Panc1 (cell line): ENCODE measurements around the gene NPAS2. TPM values are rescaled to one million over a fixed set of nuclear protein-coding genes. Genes with fewer than 3 reads are reported as not detected.

Experiments
- ATAC-seq: fragments of 200-7000 bp; cut with Tn5 transposase; 2 replicates; pipeline ENCODE4 v1.9.1; 2020; ENCODE audit warnings: mild to moderate bottlenecking, moderate library complexity
- BruUV-seq: library from RNA; stranded (reverse); fragments of 400-500 nt; replicated peaks from 2 replicates; lab custom pipeline; 2021; lab: Mats Ljungman, UMichigan
- CTCF ChIA-PET: fragments of 300-600 bp; sonication (Branson Sonifier 250); formaldehyde crosslinking; loops from one replicate; lab custom pipeline; 2022; ENCODE audit warnings: antibody characterized with exemption; lab: Charles Lee
- POLR2A ChIA-PET: fragments of 300-600 bp; sonication (Branson Sonifier 250); formaldehyde crosslinking; loops from one replicate; lab custom pipeline; 2022; ENCODE audit warnings: antibody characterized with exemption; lab: Charles Lee
- DNase-seq: peaks from one replicate; pipeline ENCODE4 v3.0.0-alpha.2; 2010; ENCODE audit warnings: low read depth, low spot score
- H3K27ac ChIP-seq: 2 replicates; pipeline ENCODE4 v1.5.1; 2011; ENCODE audit warnings: mild to moderate bottlenecking, low read length, inconsistent platforms
- H3K27me3 ChIP-seq: fragments of 200-500 bp; sonication (Bioruptor generic); 2 replicates; pipeline ENCODE4 v1.6.0; 2014; ENCODE audit warnings: low read length, inconsistent platforms; ENCODE audit not compliant: control insufficient read depth, insufficient read depth
- H3K36me3 ChIP-seq: fragments of 200-500 bp; sonication (Bioruptor generic); 2 replicates; pipeline ENCODE4 v1.5.1; 2014; ENCODE audit warnings: inconsistent platforms, mild to moderate bottlenecking, low read length, moderate library complexity; ENCODE audit not compliant: control insufficient read depth, insufficient read depth
- H3K4me1 ChIP-seq: 2 replicates; pipeline ENCODE4 v1.5.1; 2011; ENCODE audit warnings: inconsistent platforms, mild to moderate bottlenecking, low read length, moderate library complexity; ENCODE audit not compliant: control insufficient read depth, insufficient read depth
- H3K4me3 ChIP-seq, 2 experiments: 2 replicates each; pipeline ENCODE4 v1.5.1; 2011 to 2012; ENCODE audit warnings: low read depth in 2 of 2, low read length in 2 of 2, mild to moderate bottlenecking in 2 of 2, inconsistent platforms in 1 of 2, moderate library complexity in 1 of 2
- H3K9me3 ChIP-seq: fragments of 200-500 bp; sonication (Bioruptor generic); 2 replicates; pipeline ENCODE4 v1.5.1; 2014; ENCODE audit warnings: low read depth, mild to moderate bottlenecking, inconsistent platforms, low read length, moderate library complexity; ENCODE audit not compliant: control insufficient read depth, insufficient read depth
- POLR2AphosphoS5 ChIP-seq: IDR thresholded peaks from 2 replicates; pipeline ENCODE4 v1.6.1; 2012; ENCODE audit warnings: mild to moderate bottlenecking, low read depth, low read length, moderate library complexity
- SIN3A ChIP-seq: IDR thresholded peaks from 2 replicates; pipeline ENCODE4 v1.6.1; 2012; ENCODE audit warnings: low read depth, mild to moderate bottlenecking, low read length, moderate library complexity, borderline replicate concordance; ENCODE audit not compliant: insufficient read depth
- TCF7L2 ChIP-seq: IDR thresholded peaks from 2 replicates; pipeline ENCODE4 v1.6.1; 2011; ENCODE audit warnings: mild to moderate bottlenecking, low read depth, low read length, inconsistent platforms
- in situ Hi-C: cut with HindIII; loops from 2 replicates; pipeline ENCODE4 v1.10.0; 2016; ENCODE audit warnings: low sequenced_read_pairs, low pct_unique_long_range_greater_than_20kb
- intact Hi-C: fragments of 100-400 bp; cut with micrococcal nuclease; formaldehyde crosslinking; loops from one replicate; pipeline ENCODE4 v1.10.0; 2022; ENCODE audit not compliant: unreplicated experiment
- total RNA-seq: library from RNA; stranded (reverse); gene quantifications from one replicate; pipeline ENCODE4 v1.2.1, GENCODE V29; 2021; ENCODE audit not compliant: unreplicated experiment
- TF ChIP-seq, protein P1 (sequence below), 2 experiments: IDR thresholded peaks; 2 replicates each; pipeline ENCODE4 v1.6.1; 2011 to 2012; ENCODE audit warnings: low read depth in 2 of 2, control low read depth in 1 of 2, low read length in 1 of 2, mild to moderate bottlenecking in 1 of 2, moderate library complexity in 1 of 2; ENCODE audit not compliant: insufficient read depth in 1 of 2
- TF ChIP-seq, protein P2 (sequence below): fragments of 450-650 bp; IDR thresholded peaks from 2 replicates; pipeline ENCODE4 v1.5.1; 2017; ENCODE audit warnings: mild to moderate bottlenecking

Gene NPAS2
- total RNA-seq, 1 experiment from 2014 or later, result 72.8 TPM

DNA sequence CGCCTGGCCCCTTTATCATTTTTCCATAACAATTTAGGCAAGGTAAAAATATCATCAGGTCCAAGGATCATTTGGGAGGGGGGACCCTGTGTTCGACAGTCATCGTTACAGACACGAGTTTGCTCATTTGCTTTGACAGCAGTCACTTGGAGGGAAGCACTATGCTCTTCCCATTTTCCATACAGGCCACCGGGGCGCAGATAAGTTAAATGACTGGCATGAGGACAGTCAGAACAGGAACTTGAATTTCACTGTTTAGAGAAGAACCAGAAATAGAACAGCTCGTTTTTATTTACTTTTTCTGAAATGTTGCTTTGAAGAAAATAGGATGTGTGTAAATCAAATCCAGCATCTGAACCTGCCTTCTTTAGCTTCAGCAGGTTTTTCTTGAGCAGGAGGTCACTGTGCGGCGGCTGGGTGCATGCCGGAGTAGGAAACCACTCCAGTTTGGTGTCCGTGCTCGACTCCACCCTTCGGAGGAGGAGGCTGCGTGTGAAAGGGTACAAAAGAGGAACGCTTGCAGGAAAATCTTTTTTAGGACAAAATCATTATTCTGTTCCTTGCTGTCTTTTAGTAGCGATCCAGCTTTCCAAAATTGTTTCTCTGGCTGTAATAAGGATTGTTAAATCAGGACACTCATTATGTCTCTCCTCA lies 15.2 kb downstream of the NPAS2 start:
- ATAC-seq, result no peak
- in situ Hi-C loops, result no loop called here
- Histone ChIP-seq H3K27ac (no peak overlapping the region), H3K27me3 (no peaks in the 10 kb centered on the region), H3K9me3 (no peaks in the 10 kb centered on the region), H3K4me3 (no peak overlapping the region), H3K4me1 (peaks cover 22% of the 10 kb centered on the region), H3K36me3 (no peaks in the 10 kb centered on the region)
- TF ChIP-seq, protein P1, sequence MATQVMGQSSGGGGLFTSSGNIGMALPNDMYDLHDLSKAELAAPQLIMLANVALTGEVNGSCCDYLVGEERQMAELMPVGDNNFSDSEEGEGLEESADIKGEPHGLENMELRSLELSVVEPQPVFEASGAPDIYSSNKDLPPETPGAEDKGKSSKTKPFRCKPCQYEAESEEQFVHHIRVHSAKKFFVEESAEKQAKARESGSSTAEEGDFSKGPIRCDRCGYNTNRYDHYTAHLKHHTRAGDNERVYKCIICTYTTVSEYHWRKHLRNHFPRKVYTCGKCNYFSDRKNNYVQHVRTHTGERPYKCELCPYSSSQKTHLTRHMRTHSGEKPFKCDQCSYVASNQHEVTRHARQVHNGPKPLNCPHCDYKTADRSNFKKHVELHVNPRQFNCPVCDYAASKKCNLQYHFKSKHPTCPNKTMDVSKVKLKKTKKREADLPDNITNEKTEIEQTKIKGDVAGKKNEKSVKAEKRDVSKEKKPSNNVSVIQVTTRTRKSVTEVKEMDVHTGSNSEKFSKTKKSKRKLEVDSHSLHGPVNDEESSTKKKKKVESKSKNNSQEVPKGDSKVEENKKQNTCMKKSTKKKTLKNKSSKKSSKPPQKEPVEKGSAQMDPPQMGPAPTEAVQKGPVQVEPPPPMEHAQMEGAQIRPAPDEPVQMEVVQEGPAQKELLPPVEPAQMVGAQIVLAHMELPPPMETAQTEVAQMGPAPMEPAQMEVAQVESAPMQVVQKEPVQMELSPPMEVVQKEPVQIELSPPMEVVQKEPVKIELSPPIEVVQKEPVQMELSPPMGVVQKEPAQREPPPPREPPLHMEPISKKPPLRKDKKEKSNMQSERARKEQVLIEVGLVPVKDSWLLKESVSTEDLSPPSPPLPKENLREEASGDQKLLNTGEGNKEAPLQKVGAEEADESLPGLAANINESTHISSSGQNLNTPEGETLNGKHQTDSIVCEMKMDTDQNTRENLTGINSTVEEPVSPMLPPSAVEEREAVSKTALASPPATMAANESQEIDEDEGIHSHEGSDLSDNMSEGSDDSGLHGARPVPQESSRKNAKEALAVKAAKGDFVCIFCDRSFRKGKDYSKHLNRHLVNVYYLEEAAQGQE (IDR thresholded peaks at IDR 0.05; ENCODE audit: insufficient read depth in 1 of 2, low read depth in 2 of 2, low read length in 1 of 2), result no peak
- TF ChIP-seq POLR2AphosphoS5, result no peak
- TF ChIP-seq, protein P2, sequence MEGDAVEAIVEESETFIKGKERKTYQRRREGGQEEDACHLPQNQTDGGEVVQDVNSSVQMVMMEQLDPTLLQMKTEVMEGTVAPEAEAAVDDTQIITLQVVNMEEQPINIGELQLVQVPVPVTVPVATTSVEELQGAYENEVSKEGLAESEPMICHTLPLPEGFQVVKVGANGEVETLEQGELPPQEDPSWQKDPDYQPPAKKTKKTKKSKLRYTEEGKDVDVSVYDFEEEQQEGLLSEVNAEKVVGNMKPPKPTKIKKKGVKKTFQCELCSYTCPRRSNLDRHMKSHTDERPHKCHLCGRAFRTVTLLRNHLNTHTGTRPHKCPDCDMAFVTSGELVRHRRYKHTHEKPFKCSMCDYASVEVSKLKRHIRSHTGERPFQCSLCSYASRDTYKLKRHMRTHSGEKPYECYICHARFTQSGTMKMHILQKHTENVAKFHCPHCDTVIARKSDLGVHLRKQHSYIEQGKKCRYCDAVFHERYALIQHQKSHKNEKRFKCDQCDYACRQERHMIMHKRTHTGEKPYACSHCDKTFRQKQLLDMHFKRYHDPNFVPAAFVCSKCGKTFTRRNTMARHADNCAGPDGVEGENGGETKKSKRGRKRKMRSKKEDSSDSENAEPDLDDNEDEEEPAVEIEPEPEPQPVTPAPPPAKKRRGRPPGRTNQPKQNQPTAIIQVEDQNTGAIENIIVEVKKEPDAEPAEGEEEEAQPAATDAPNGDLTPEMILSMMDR, result no peak
- ChIA-PET POLR2A (no interaction called here), CTCF (no interaction called here)
- no peak for DNase-seq
- no TSS peak for BruUV-seq
- intact Hi-C loops, result no loop called here

DNA sequence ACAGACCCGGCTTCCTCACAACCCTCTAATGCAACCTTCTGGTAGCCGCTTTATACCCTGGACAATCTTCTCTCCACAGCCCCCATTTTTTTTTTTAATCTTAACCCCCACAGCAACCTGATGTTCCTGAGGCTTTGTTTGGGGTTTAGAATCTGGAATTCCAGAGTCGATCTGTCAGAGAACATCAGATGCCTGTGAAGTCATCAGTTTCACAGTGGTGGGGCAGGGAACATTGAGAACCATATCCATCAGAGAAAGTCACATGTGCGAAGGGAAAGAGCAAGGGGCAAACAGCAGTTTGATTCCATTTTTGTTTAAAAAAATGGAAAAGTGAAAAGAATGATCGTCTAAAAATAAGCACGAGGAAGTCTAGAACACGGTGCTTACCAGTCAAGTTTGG lies 20.6 kb downstream of the NPAS2 start:
- ChIA-PET POLR2A (no interaction called here), CTCF (no interaction called here)
- ATAC-seq (no peak), DNase-seq (no peak)
- H3K4me3 ChIP-seq, result no peak overlapping the region
- in situ Hi-C loops, result no loop called here
- BruUV-seq, result no TSS peak
- TF ChIP-seq SIN3A (no peak), TCF7L2 (no peak), POLR2AphosphoS5 (no peak)
- TF ChIP-seq, protein P1 (IDR thresholded peaks at IDR 0.05; ENCODE audit: insufficient read depth in 1 of 2, low read depth in 2 of 2, low read length in 1 of 2), result no peak
- TF ChIP-seq, protein P2, result no peak
- no peaks in the 10 kb centered on the region for H3K27me3 ChIP-seq
- H3K27ac ChIP-seq, result no peak overlapping the region
- intact Hi-C loops, result no loop called here
- no peaks in the 10 kb centered on the region for H3K9me3 ChIP-seq
- no peaks in the 10 kb centered on the region for H3K36me3 ChIP-seq
- H3K4me1 ChIP-seq, result peaks cover 14% of the 10 kb centered on the region
